Measurements from ENCODE around the gene GMCL1. TPM values are rescaled to one million over a fixed set of nuclear protein-coding genes. Genes with fewer than 3 reads are reported as not detected.

Gene GMCL1
- total RNA-seq, 1 experiment from 2014 or later: 21.6 TPM

DNA sequence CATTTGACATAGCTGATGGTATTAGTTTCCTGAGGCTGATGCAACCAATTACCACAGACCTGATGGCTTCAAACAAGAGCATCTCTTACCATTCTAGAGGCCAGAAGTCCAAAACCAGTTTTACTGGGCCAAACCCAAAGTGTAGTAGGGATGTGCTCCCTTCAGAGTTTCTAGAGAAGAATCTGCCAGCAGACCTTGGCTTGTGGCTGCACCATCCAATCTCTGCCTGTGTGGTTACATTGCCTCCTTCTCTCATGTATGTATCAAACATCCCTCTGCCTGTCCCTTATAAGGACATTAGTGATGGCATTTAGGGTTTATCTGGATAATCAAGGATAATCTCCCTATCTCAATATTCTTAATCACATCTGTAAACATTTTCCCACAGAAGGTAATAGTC lies 59.8 kb downstream of the GMCL1 start (continued):
- no peak for TF ChIP-seq ATF1 (CRISPR knock-in tag; IDR thresholded peaks at IDR 0.05)
- TF ChIP-seq GABPB1 (CRISPR knock-in tag; IDR thresholded peaks at IDR 0.05): no peak
- no peak for TF ChIP-seq ARID4B (CRISPR knock-in tag; IDR thresholded peaks at IDR 0.05; ENCODE audit: borderline replicate concordance)
- no peak for TF ChIP-seq ZNF416 (CRISPR knock-in tag; IDR thresholded peaks at IDR 0.05)

DNA sequence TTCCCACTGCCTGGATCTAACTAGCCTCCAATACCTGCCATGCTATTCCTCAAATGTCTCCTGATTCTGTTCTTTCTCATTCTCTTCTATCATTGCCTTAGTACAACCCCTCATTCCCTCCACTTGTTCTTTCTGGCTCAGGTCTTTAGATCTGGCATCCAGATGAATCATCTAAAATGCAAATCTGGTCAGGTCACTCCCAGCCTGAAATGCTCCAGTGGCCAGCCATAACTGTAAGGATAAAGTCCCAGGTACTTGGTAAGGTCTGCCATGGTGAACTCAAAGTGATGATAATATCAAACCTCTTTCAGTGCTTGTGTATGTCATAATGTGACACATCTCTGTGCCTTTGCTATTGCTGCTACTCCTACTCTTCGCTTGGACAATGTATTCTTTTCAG lies 61.4 kb downstream of the GMCL1 start:
- Mint-ChIP-seq H3K4me3 (no peak overlapping the region), H3K27me3 (ENCODE audit: low read depth) (peaks cover 4% of the 10 kb centered on the region; the same call in 1 of the 2 replicates), H3K27ac (no peak overlapping the region), H3K36me3 (peaks cover 8% of the 10 kb centered on the region), H3K9me3 (peaks cover 11% of the 10 kb centered on the region), H3K4me1 (no peaks in the 10 kb centered on the region)
- ChIA-PET POLR2A (no interaction called here), CTCF (interaction anchor here (1.1 to 1.4 kb wide), 2 partner anchors 24 to 166 kb away, joined by 3 to 4 read pairs; partner anchors contain the start of gene MXD1)
- DNase-seq (ENCODE audit: low spot score) (no peak), ATAC-seq (no peak)
- TF ChIP-seq HMGA2 (CRISPR knock-in tag; IDR thresholded peaks at IDR 0.05): no peak
- no peak for TF ChIP-seq ZNF671 (CRISPR knock-in tag; IDR thresholded peaks at IDR 0.05)
- TF ChIP-seq, protein P1, sequence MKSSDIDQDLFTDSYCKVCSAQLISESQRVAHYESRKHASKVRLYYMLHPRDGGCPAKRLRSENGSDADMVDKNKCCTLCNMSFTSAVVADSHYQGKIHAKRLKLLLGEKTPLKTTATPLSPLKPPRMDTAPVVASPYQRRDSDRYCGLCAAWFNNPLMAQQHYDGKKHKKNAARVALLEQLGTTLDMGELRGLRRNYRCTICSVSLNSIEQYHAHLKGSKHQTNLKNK (CRISPR knock-in tag; IDR thresholded peaks at IDR 0.05): no peak
- no peak for TF ChIP-seq RORB (CRISPR knock-in tag; IDR thresholded peaks at IDR 0.05)
- TF ChIP-seq, protein P2, sequence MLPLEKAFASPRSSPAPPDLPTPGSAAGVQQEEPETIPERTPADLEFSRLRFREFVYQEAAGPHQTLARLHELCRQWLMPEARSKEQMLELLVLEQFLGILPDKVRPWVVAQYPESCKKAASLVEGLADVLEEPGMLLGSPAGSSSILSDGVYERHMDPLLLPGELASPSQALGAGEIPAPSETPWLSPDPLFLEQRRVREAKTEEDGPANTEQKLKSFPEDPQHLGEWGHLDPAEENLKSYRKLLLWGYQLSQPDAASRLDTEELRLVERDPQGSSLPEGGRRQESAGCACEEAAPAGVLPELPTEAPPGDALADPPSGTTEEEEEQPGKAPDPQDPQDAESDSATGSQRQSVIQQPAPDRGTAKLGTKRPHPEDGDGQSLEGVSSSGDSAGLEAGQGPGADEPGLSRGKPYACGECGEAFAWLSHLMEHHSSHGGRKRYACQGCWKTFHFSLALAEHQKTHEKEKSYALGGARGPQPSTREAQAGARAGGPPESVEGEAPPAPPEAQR (CRISPR knock-in tag; IDR thresholded peaks at IDR 0.05): no peak
- no peak for TF ChIP-seq RELA (CRISPR knock-in tag; IDR thresholded peaks at IDR 0.05; ENCODE audit: borderline replicate concordance)
- no peak for TF ChIP-seq IRF1 (CRISPR knock-in tag; IDR thresholded peaks at IDR 0.05)
- TF ChIP-seq FOXJ3 (CRISPR knock-in tag; IDR thresholded peaks at IDR 0.05; ENCODE audit: borderline replicate concordance): no peak
- TF ChIP-seq SMAD4 (CRISPR knock-in tag; IDR thresholded peaks at IDR 0.05): no peak
- TF ChIP-seq NFYB (CRISPR knock-in tag; conservative IDR thresholded peaks at IDR 0.05; ENCODE audit: low read depth): no peak
- TF ChIP-seq SMAD3 (CRISPR knock-in tag; IDR thresholded peaks at IDR 0.05; ENCODE audit: borderline replicate concordance): no peak
- TF ChIP-seq ZNF396 (CRISPR knock-in tag; IDR thresholded peaks at IDR 0.05; ENCODE audit: borderline replicate concordance): no peak
- no peak for TF ChIP-seq ZNF317 (CRISPR knock-in tag; IDR thresholded peaks at IDR 0.05; ENCODE audit: borderline replicate concordance, low read depth)
- no peak for TF ChIP-seq ZNF423 (CRISPR knock-in tag; IDR thresholded peaks at IDR 0.05)
- no peak for TF ChIP-seq ESRRA (CRISPR knock-in tag; IDR thresholded peaks at IDR 0.05; ENCODE audit: borderline replicate concordance)
- TF ChIP-seq, protein P3, sequence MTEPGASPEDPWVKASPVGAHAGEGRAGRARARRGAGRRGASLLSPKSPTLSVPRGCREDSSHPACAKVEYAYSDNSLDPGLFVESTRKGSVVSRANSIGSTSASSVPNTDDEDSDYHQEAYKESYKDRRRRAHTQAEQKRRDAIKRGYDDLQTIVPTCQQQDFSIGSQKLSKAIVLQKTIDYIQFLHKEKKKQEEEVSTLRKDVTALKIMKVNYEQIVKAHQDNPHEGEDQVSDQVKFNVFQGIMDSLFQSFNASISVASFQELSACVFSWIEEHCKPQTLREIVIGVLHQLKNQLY (CRISPR knock-in tag; IDR thresholded peaks at IDR 0.05): no peak
- no peak for TF ChIP-seq ZNF512 (CRISPR knock-in tag; IDR thresholded peaks at IDR 0.05; ENCODE audit: borderline replicate concordance)
- TF ChIP-seq NFE2L1 (CRISPR knock-in tag; IDR thresholded peaks at IDR 0.05): no peak
